GM21737 (cell line): ENCODE results near the gene PSMD9.
"Not testable (repeated sequence)": the region's sequence is repeated elsewhere in the genome, so short reads cannot be mapped to it uniquely, and the experiment has no call there.

Source experiments
- ATAC-seq: cut with Tn5 transposase; IDR thresholded peaks from one replicate; pipeline ENCODE4 v1.9.1; 2021; ENCODE audit warnings: mild to moderate bottlenecking, moderate library complexity; ENCODE audit not compliant: unreplicated experiment

PSMD9 gene

GRCh38 chr12:121888478-121889273 lies at the start of gene PSMD9:
Gene PSMD9 (plus strand): TSS chr12:121888790. CDS start chr12:121888857, 67 bp downstream.
- ATAC-seq: peak; percentile 90

DNA sequence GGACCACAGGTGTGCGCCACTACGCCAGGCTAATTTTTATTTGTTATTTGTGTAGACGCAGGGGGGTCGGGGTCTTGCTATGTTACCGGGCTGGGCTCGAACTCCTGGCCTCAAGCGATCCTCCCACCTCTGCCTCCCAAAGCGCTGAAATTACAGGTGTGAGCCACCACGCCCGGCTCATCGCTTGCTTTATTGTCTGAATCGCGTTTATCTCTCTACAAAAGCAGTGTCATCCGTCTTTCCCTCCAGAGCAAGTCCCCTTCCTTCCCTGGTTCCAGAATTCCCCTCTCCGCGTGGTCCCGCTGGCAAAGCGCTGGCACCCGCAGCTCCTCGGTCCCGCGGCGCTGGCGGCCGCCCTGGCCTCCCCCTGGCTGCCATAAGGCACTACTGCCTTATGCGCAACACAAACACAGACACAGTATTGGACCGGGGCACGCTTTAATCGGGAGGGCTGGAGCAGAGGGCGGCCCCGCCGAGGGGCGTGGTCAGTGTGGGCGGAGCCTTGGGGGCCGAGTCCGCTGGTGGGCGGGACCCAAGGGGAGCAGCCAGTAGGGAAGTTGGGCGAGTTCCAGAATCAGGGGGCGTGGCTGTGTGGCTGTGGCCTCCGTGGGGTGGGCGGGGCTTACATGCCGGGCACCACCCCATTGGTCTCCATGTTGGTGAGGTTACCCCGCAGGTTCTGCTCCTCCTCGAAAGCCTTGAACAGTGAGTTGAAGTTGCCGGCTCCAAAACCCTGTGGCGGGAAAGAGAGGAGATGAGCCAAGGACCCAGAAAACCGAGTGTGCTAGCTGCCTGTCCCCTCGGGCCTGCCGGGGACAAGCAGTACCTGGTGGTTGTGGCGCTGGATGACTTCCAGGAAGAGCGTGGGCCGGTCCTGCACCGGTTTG lies 49.2 kb upstream of the PSMD9 start:
- ATAC-seq: peak; percentile 97

GRCh38 chr12:121839993-121840761 lies 48.4 kb upstream of the PSMD9 start:
- ATAC-seq: no peak

DNA sequence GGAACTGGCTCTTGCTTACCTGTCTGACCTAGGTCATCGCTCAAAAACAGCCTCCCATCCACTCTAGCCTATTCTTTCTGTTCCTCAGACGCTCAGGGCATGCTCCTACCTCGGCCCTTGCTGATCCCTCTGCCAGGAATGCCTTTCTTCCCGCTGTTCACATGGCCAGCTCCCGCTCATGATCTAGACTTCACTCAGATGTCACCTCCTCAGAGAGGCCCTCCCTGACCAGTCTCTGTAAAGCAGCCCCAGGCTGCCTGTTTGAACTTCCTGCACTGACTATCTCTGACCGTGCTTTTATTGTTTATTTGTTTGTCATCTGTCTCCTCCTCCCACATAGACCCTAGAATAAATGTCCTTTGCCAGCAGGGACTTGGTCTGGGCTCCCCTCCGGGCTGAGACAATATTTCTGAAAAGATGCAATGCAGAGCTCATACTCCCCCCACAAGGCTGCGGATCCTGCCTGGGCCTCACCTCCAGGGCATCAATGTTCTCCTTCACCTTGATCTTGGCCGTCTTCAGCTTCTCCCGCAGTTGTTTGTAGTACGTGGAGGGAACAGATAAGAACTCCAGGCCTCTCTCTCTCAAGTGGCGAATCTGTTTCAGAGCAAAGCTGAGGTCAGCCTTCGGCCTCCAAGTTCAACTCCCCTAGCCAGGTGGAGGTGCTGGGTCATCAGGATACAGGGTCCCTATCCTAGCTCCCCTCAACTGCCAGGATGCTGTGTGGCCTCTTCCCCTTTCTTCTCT lies 45.2 kb upstream of the PSMD9 start:
- no peak for ATAC-seq

- no peak for ATAC-seq
Measured at GRCh38 chr12:121845701-121846100, 42.9 kb upstream of the PSMD9 start.

- no peak for ATAC-seq
Measured at GRCh38 chr12:121849211-121849610, 39.4 kb upstream of the PSMD9 start.

GRCh38 chr12:121849665-121850064 lies 38.9 kb upstream of the PSMD9 start:
- ATAC-seq: no peak

GRCh38 chr12:121852392-121852791 lies 36.2 kb upstream of the PSMD9 start:
- not testable (repeated sequence) for ATAC-seq

DNA sequence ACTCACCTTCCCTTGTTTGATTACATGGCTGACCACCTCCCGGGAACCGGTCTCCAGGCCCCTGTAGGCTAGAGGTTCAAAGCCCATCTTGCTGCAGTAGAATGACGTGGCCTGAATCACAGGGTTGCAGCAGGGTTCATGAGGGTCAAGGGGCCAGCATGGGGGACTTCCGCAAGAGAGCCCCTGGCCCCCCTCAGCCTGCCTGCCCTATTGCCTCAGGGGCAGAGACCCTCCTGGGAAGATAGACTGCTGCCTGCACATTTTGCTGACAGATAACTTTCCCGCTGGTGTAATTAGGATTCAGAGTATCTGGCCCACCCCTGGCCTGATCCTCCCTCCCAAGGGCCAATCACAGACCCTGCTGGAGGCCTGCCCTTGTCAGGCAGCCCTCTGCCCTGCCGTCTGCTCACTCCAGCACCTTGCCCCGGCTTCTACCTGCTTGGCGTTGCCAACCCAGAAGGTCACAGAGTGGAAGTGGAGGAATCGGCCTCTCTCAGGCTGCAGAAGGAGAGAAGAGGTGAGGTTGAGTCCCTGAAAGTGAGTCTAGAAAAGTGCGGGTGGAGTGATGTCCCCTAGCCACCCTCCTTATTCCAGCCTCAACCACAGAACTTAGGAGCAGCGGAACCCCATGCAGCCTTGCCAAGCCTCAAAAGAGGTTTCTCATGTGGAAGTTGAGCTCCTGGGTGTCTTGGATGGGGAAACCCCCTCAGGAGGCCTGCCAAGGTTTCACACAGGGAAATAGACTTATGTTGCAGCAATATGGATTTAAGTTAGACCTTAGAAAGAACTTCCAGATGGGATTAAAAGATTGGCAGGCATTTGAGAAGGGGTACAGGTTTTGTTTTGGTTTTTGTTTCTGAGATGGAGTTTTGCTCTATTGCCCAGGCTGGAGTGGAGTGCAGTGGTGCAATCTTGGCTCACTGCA lies 31.0 kb upstream of the PSMD9 start:
- ATAC-seq: no peak

DNA sequence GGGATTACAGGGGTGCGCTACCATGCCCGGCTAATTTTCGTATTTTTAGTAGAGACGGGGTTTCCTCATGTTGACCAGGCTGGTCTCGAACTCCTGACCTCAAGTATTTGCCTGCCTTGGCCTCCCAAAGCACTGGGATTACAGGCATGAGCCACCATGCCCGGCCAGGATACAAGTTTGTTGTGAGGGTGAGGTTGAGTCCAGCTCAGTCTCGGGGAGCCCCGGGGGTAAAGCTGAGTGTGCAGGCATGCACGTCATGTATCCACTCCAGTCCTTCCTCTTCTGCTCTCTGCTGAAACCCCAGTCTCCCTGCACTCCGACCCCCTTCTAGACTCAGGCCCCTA lies 30.3 kb upstream of the PSMD9 start:
- ATAC-seq: no peak

- no peak for ATAC-seq
Measured at GRCh38 chr12:121858662-121859572, 29.7 kb upstream of the PSMD9 start, which contains the start of gene HPD. Gene HPD (minus strand): TSS chr12:121858859. CDS start chr12:121858823, 36 bp downstream.

- ATAC-seq: no peak
Measured at GRCh38 chr12:121860257-121860656, 28.3 kb upstream of the PSMD9 start.

DNA sequence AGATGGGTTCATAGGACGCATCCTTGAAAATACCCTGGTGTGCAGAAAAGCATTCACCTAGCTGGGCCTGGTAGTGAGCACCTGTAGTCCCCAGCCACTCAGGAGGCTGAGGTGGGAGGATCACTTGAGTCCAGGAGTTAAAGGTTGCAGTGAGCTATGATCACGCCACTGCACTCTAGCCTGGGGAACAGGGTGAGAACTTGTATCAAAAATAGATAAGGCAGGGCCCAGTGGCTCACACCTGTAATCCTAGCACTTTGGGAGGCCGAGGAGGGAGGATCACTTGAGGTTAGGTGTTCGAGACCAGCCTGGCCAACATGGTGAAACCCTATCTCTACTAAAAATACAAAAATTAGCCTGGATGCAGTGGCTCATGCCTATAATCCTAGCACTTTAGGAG lies 27.9 kb upstream of the PSMD9 start:
- not testable (repeated sequence) for ATAC-seq

DNA sequence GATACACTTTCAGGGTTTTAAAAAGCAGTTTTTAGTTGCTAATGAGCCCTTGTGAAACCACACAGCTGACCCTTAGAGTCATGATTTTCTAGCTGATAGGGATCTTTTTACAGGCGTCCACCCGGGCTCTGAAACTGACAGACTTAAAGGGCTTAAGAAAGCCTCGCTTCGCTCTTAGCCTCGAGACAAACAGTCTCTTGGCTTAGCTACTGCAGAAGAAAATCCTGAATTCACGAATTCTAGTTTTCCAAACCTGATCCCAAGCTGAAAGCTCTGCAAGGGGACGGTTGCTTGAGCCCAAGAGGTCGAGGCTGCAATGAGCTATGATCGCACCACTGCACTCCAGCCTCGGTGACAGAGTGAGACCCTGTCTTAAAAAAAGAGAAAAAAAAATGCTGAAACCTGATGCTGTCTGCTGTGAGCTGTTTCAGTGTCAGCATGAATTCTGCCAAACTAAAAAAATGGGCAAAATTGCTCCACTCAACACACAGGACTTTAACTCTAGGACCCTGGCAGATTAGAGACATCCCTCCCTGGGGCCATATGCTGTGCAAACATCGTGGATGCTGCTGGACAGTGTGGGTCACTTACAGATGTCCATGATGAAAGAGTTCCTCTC lies 26.8 kb upstream of the PSMD9 start:
- no peak for ATAC-seq

DNA sequence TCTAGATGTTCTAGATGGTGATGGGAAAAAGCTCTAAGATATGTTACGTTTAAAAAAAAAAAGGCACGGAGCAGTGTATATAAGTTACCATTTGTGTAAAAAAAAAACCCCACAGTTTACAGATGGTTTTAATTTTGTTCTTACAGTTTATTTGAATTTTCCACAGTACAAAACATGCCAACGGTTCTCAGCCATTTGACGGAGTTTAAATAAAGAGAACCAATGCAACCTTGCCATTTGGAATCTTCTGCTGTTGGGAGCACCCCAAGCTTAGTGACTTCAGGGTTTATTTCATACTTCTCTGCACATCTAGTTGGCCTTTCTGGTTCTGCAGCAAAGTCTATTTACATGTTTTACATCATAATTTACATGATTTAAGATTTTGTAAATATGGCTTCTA lies 22.3 kb upstream of the PSMD9 start:
- ATAC-seq: no peak

DNA sequence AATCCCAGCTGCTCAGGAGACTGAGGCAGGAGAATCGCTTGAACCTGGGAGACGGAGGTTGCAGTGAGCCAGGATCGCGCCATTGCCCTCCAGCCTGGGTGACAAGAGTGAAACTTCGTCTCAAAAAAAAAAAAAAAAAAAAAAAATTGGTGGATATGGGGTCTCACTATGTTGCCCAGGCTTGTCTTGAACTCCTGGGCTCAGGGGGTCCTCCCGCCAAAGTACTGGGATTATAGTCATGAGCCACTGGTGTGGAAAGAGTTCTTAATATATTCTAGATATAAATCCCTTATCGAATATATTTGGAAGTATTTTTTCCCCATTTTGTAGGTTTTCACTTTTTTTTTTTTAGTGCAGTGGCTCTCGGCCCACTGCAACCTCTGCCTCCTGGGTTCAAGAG lies 19.4 kb upstream of the PSMD9 start:
- not testable (repeated sequence) for ATAC-seq

- no peak for ATAC-seq
Measured at GRCh38 chr12:121871467-121871866, 17.1 kb upstream of the PSMD9 start.
